Activated CD4-positive, CD25-positive, alpha-beta regulatory T cell (primary cell): ENCODE results near the gene PXK.
"Not testable (repeated sequence)": the region's sequence is repeated elsewhere in the genome, so short reads cannot be mapped to it uniquely, and the experiment has no call there.

Experiments
- DNase-seq, 4 experiments: peaks; one replicate each; lab custom pipeline; 2025; lab: John Stamatoyannopoulos, UW

Gene PXK

GRCh38 chr3:58332575-58333188 is at the start of gene PXK:
Gene PXK (plus strand): TSS chr3:58332892. CDS start chr3:58332989, 97 bp downstream.
- peak; percentile 55 to 67 (median 63) for DNase-seq

- no peak for DNase-seq
These were observed 47.4 kb upstream of the PXK start for GRCh38 chr3:58285334-58285733.

- no peak for DNase-seq
These were observed 45.3 kb upstream of the PXK start for GRCh38 chr3:58287354-58287753.

- no peak for DNase-seq
These were observed 44.5 kb upstream of the PXK start for GRCh38 chr3:58288011-58288728.

GRCh38 chr3:58288964-58289613 is 43.6 kb upstream of the PXK start:
- not testable (repeated sequence) for DNase-seq

GRCh38 chr3:58290446-58290845 is 42.2 kb upstream of the PXK start:
- DNase-seq: not testable (repeated sequence)

- no peak for DNase-seq
These were observed 40.9 kb upstream of the PXK start for GRCh38 chr3:58291671-58292338.

- DNase-seq: no peak
These were observed 39.8 kb upstream of the PXK start for GRCh38 chr3:58292866-58293265.

- DNase-seq: no peak
These were observed 39.2 kb upstream of the PXK start for GRCh38 chr3:58293516-58293915.

GRCh38 chr3:58296269-58296668 is 36.4 kb upstream of the PXK start:
- DNase-seq: no peak

GRCh38 chr3:58296843-58297242 is 35.8 kb upstream of the PXK start:
- no peak for DNase-seq

- DNase-seq: no peak
These were observed 34.5 kb upstream of the PXK start for GRCh38 chr3:58298190-58298589.

GRCh38 chr3:58299075-58299474 is 33.6 kb upstream of the PXK start:
- no peak for DNase-seq

GRCh38 chr3:58299839-58300516 is 32.7 kb upstream of the PXK start:
- DNase-seq: no peak

- DNase-seq: peak; percentile 91 to 98 (median 96)
These were observed 26.6 kb upstream of the PXK start, which contains the start of the genes HTD2 and RPP14 for GRCh38 chr3:58305882-58306711. Gene HTD2 (plus strand): TSS chr3:58306520. CDS start chr3:58317614, 11,094 bp downstream. Gene RPP14 (plus strand): TSS chr3:58306245. CDS start chr3:58310330, 4,085 bp downstream.

GRCh38 chr3:58307639-58308215 is 25.0 kb upstream of the PXK start:
- peak in 1 of 4 experiments; percentile 5 for DNase-seq

- no peak for DNase-seq
These were observed 24.0 kb upstream of the PXK start for GRCh38 chr3:58308728-58309127.

- no peak for DNase-seq
These were observed 14.9 kb upstream of the PXK start for GRCh38 chr3:58317811-58318210.

- no peak for DNase-seq
These were observed 10.9 kb upstream of the PXK start for GRCh38 chr3:58321791-58322190.

- no peak for DNase-seq
These were observed 9.9 kb upstream of the PXK start for GRCh38 chr3:58322793-58323192.
